Middle frontal gyrus (tissue), 1 donor: ENCODE data around the gene SLC1A7.

Experiments
- DNase-seq: peaks from one replicate; pipeline ENCODE4 v3.0.0-alpha.2; 2015; ENCODE audit warnings: low spot score; ENCODE audit errors: extremely low spot score

SLC1A7 gene

DNA sequence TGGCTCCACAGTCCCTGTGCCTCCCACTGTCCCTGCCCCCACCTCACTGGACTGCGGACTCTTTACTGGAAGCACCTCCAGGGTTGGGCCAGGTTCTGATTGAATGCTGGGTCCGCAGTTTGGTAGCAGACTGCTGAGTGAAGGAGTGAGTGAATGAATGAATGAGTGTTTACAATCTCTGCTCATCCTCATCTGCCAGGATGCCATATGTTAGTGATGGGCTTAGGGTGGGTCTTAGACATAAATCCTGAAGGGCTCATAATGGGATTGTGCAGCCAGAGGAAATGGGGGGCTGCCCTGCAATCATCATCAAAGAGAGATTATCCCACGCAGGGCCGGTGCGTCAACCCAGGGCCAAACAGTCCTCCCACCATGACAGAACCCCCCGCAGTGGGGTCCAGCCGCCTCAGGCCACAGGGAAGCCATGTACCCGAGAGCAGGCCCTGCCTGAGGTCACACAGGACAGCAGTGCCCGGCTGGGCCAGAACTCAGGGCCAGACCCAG, 26.1 kb downstream of the SLC1A7 start:
- DNase-seq, result no peak

DNA sequence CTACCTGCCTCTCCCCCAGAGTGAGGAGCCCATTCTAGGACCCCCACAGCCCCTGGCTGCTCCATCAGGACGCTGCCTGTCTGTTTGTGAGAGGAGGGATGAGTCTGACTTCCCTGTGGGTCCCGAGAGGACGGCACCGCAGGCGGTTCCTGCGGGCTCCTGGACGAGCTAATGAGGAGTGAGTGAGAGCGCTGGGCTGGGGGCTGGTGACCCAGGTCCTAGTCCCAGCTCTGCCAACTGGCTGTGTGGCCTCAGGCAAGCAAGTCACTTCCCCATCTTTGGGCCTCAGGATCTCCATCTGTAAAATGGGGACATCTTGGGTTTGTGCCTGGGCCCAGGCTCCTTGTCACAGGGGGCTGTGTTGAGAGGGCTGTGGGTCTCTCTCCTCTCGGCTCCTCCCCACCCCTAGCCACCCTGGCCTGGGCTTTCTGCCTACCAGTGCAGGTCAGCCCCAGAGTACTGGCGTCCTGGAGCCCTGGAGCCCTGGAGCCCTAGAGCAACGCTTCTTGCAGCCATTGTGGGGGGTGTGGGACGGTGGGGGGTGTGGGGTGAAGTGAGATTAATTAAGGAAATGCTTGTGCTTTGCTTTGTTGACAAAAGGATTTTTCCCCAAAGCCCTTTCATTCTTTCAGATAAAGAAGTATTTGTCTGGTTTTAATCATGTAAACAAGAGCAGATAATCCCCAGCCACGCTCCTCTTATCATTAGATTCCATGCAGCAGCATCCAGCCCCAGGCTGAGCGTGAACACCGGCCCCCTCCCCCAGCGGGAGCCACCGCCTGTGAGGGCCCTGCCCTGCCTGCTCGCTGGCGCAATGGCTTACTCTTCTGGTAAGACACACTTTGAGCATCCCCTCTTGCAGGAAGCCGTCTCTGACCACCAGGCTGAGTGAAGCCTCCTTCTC, 26.8 kb downstream of the SLC1A7 start:
- no peak for DNase-seq

DNA sequence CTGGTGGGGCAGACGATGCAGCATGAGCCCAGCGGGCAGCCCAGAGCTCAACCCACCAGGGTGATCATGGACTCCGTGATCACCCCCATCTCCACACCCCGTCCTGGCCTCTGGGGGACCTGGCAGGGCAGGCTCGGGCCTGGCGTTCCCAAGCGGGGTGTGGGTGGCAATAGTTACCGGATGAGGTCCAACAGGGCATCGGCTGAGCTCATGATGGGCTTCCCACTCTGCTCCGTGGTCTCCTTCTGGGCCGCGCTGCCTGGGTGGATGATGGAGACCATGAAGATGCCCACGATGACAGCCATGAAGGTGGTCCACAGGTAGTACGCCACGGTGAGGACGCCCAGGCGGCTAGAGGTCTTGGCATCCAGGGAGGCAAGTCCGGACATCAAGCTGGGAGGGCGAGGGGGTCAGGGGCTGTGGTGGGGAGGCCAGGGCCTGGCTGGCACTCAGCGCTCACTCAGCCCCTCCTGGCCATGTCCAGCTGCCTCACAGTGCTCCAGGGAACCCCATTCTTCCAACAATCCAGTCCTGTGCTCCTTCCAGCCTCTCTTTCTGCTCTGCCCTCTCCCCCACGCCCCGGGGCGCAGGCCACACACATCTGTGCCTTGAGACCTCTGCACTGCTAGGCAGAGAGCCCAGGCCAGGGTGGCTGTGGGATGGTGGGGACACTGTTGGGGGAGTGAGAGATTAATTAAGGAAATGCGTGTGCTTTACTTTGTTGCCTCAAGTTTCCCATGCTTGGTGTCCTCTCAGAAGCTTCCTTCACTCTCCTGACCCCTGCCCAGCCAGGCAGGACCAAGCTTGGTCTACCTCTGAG, 27.6 kb downstream of the SLC1A7 start:
- DNase-seq, result no peak

GRCh38 chr1:53114090-53114489, 28.3 kb downstream of the SLC1A7 start:
- no peak for DNase-seq

- DNase-seq, result no peak
Observed at GRCh38 chr1:53112861-53113260, 29.6 kb downstream of the SLC1A7 start.

DNA sequence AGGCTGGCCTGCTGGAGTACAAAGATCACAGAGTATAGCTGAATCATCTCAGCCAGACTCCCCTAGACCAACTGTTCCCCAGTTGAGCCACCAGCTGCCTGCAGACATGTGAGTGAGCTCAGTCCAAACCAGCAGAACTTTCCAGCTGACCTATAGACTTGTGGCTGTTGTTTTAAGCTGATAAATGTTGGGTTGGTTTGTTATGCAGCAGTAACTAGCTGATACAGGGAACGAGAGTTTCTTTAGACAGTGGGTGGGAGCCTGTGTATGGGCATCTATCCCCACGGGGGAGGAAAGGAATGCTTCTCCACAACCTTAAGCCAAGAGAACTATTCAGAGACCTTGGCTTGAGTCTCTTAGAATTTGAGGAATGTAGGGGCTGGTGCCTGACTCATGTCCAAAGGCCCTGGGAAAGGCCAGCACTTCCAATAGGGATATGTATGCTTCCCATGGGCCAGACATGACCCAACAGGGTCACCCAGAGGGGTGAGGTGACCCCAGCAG, 30.1 kb downstream of the SLC1A7 start:
- no peak for DNase-seq

DNA sequence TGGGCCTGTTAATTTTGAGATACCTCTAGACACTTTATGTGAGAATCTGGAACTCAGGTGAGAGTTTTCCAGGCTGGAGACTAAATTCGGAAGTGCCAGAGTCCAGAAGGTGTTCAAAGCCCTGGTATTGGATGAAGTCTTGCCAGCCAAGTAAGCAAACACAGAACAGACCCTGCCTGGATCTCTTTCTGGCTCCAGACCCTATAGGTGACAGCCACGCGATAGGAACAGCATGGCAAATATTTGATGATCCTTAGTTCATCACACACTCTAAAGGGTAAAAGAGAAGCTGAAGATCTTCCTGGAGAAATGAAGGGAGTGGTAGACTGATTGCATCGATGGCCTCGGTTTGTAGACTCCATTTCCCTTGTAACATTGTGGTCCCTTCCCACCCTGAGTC, 30.7 kb downstream of the SLC1A7 start:
- DNase-seq, result no peak

DNA sequence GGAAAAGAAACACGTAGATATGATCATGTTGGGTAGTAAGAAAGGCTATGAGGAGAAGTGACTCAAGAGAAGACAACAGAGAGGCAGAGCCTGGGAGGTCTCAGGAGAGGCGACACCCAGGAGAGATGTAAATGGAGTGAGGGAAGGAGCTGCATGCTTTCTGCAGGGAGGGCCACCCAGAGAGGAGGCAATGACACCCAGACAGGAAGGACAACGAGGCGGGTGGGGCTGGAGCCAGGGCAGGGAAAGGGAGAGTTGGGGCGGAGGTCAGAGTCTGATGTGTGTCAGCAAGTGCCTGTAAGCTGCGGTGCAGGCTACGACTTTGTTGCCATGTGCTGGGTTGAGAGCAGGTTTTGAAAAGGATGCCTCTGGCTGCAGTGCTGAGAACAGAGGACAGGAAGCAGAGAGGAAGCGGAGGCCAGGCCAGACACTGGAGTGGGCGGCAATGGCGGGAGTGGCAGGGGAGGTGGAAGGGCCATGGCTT, 31.3 kb downstream of the SLC1A7 start:
- no peak for DNase-seq

DNA sequence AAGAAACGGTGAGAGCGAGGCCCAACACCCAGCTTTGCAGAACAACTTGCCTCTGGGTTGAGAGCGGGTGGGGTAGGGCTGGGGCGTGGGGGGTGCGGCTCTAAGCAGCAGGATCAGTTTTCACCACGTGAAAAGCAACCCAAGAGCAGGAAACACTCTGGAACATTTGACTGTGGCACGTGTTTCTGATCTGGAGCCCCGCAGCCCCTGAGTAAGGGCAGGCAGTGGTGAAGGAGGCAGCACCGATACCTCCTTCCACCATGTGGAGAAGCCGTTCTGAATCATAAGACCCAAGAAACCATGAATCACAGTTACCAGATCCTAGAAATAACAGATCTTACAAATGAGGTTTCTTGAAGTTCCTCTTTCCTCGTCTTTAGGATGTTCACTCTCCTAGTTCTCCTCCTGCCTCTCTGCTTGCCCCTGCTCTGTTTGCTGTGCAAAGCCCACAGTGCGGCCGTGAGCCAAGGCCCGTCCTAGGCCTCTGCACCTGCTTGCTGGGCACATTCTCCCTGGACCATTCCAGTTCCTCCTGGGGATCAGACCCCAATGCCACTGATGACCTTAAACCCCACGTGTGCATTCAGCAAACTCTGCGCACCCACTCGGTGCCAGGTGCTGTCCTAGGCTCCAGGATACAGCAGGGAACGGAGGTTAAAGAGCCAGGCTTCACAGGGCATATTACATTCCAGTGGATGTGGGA, 31.9 kb downstream of the SLC1A7 start:
- no peak for DNase-seq

GRCh38 chr1:53108646-53109580, 33.5 kb downstream of the SLC1A7 start:
- DNase-seq, result no peak

DNA sequence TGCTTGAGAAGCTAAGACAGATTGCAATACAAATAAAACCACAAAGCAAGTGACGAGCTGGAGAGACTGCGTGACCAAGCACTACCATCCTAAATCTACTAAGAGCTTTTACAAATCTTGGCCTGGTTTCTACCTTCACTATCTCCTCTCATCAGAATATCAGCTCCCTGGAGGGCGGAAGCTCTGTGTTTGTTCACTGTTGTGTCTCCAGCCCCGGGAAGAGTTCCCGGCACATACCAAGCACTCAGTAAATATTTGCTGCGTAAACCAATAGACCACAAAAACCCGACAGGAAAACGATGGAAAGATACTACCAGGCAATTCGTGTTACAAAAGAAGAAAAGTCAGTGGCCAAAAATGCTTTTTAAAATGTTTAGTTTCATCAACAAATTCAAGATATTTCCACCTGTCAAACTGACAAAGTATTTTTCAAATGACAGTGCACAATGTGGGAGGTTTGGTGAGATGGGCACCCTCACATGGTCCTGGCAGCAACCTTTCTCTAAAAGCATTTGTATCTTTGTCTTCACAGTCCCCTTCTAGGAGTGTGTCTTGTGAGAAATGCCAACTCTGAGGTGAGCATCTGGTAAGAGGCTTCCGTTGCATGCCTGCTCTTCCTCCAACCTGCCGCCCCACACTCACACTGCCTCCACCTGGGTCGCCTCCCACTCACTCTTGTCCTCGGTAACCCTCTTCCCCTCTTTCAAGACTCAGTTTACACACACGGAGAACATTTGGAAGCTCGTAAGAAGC, 34.7 kb downstream of the SLC1A7 start:
- no peak for DNase-seq

GRCh38 chr1:53107090-53107489, 35.3 kb downstream of the SLC1A7 start:
- DNase-seq, result no peak

DNA sequence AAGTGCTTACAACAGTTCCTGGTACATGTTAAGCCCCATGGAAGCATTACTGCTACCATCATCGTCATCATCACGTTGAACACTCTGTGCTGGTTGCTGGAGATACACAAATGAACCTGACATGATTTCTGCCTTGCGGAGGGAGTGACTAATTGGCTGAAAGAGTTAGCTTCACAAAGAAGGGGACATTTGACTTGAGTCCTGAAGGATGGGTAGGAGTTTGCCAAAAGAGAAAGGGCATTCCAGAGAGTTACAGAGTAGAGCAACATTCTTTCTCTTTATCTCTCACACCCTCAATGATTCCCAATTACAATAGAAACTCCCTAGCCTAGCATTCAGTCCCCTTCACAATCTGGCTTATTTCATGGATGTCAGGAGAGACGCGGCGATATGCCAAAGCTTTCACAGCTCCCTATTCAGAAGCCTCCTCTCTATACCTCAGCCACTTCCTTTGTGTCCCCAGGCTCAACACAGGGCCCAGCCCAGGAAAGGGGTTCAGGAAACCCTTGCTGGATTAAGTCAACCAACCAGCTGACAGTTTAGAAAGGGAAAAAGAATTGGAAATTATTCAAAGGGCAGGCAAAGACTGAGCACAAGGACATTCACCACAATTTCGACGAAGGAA, 38.0 kb downstream of the SLC1A7 start:
- no peak for DNase-seq

- no peak for DNase-seq
Observed at GRCh38 chr1:53094533-53094919, 47.9 kb downstream of the SLC1A7 start.

- DNase-seq, result no peak
Observed at GRCh38 chr1:53093778-53094532, 48.5 kb downstream of the SLC1A7 start.

- DNase-seq, result no peak
Observed at GRCh38 chr1:53093451-53093754, 49.0 kb downstream of the SLC1A7 start.

GRCh38 chr1:53092659-53093450, 49.6 kb downstream of the SLC1A7 start:
- DNase-seq, result no peak
